Endodermal cell (in vitro differentiated cells): ENCODE data around the gene BPTF. TPM values are rescaled to one million over a fixed set of nuclear protein-coding genes. Genes with fewer than 3 reads are reported as not detected.

Experiments
- DNase-seq: peaks from one replicate; pipeline ENCODE4 v3.0.0-alpha.2; 2017
- H3K27ac ChIP-seq: 2 replicates; pipeline ENCODE4 v1.5.1; 2013; ENCODE audit warnings: mild to moderate bottlenecking, low read depth, low read length, moderate library complexity
- H3K27me3 ChIP-seq: 2 replicates; pipeline ENCODE4 v1.6.1; 2013; ENCODE audit warnings: mild to moderate bottlenecking, low read length, moderate library complexity; ENCODE audit not compliant: insufficient read depth, control insufficient read depth, poor library complexity, severe bottlenecking
- H3K36me3 ChIP-seq: 2 replicates; pipeline ENCODE4 v1.7.0; 2013; ENCODE audit warnings: mild to moderate bottlenecking, low read length, moderate library complexity; ENCODE audit not compliant: control insufficient read depth, insufficient read depth
- H3K4me1 ChIP-seq: one replicate; pipeline ENCODE4 v1.7.0; 2013; ENCODE audit warnings: low read length; ENCODE audit not compliant: control insufficient read depth, insufficient read depth
- H3K4me3 ChIP-seq: 2 replicates; pipeline ENCODE4 v1.5.1; 2013; ENCODE audit warnings: mild to moderate bottlenecking, low read length, moderate library complexity
- H3K9ac ChIP-seq: 2 replicates; pipeline ENCODE4 v1.6.1; 2013; ENCODE audit warnings: mild to moderate bottlenecking, low read length, moderate library complexity; ENCODE audit not compliant: poor library complexity, severe bottlenecking; ENCODE audit errors: extremely low read depth
- H3K9me3 ChIP-seq: 2 replicates; pipeline ENCODE4 v1.6.1; 2013; ENCODE audit warnings: mild to moderate bottlenecking, low read length, moderate library complexity; ENCODE audit not compliant: control insufficient read depth
- H3K27ac Mint-ChIP-seq: 2 replicates; pipeline ENCODE4 v1.8.0; 2020; ENCODE audit warnings: mixed read lengths
- H3K27me3 Mint-ChIP-seq: 2 replicates; pipeline ENCODE4 v1.8.0; 2021; ENCODE audit warnings: mild to moderate bottlenecking, mixed read lengths; ENCODE audit not compliant: insufficient read depth
- H3K36me3 Mint-ChIP-seq: 2 replicates; pipeline ENCODE4 v1.8.0; 2020; ENCODE audit warnings: low read depth, mixed read lengths
- H3K4me1 Mint-ChIP-seq: 2 replicates; pipeline ENCODE4 v1.8.0; 2020; ENCODE audit warnings: mixed read lengths
- H3K4me3 Mint-ChIP-seq: 2 replicates; pipeline ENCODE4 v1.8.0; 2020; ENCODE audit warnings: mild to moderate bottlenecking, moderate library complexity, mixed read lengths
- H3K9me3 Mint-ChIP-seq: 2 replicates; pipeline ENCODE4 v1.8.0; 2020; ENCODE audit warnings: mild to moderate bottlenecking, mixed read lengths
- WGBS, 2 experiments: methylation state at CpG; one replicate each; pipeline versions ENCODE4 v1.1.5 to v1.1.7; 2013; ENCODE audit warnings: missing lambda C conversion rate in 2 of 2, mixed read lengths in 1 of 2; ENCODE audit not compliant: insufficient coverage in 1 of 2, insufficient read length in 1 of 2; 5-methylcytosine and 5-hydroxymethylcytosine counted together
- total RNA-seq, 2 donors: library from RNA; stranded (reverse); fragmentation: NEBNext Ultra II Directional in 1 of 2; extraction: Animal tissue kit (Norgen Biotek cat#: 25700) in 1 of 2; gene quantifications; 2 replicates in 1 of 2; 3 replicates in 1 of 2; pipeline ENCODE4 v1.2.1, GENCODE V29; 2021
- TF ChIP-seq, protein P1 (sequence below): fragments of 200-600 bp; sonication (generic); conservative IDR thresholded peaks from 2 replicates; pipeline ENCODE4 v1.5.0; 2021; ENCODE audit warnings: antibody characterized with exemption, mild to moderate bottlenecking

BPTF gene
- total RNA-seq, 2 donors from 2014 or later = 184 to 198 TPM

DNA sequence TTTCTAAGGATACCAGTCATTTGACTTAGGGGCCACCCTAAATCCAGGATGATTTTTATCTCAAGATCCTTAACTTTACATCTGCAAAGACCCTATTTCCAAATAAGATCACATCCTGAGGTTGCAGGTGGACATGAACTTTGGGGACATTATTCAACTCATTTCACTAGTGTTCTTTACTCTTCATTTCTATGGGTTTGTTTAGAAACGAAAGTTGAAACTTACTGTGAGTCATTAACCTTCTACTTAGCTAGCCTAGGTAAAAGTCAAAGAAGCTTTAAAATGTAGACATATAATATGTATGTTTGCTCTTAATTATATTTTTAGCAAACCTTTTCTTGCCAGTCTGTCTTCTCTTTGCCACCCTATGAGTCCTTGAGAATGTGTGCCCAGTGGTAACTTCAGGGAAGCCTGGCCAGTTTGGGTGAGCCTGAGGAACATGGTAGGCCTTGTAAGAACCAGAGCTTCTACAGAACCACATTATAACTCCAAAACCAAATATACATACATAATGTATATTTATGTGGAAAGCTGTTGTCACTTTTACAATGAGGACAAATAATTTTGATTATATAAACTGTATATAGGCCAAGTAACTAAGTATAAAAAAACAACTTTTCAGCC lies 38.4 kb downstream of the BPTF start:
- Histone ChIP-seq H3K9ac (no peak overlapping the region), H3K4me1 (no peaks in the 10 kb centered on the region), H3K36me3 (peaks cover 40% of the 10 kb centered on the region), H3K27me3 (no peaks in the 10 kb centered on the region), H3K27ac (no peak overlapping the region), H3K4me3 (no peak overlapping the region), H3K9me3 (no peaks in the 10 kb centered on the region)
- Mint-ChIP-seq H3K27ac (no peak overlapping the region), H3K4me1 (no peaks in the 10 kb centered on the region), H3K4me3 (no peak overlapping the region), H3K9me3 (no peaks in the 10 kb centered on the region), H3K36me3 (peaks cover 32% of the 10 kb centered on the region), H3K27me3 (no peaks in the 10 kb centered on the region)
- no peak for DNase-seq
- WGBS, 2 experiments = no CpG with 5 or more reads among the region's 1 CpG
- TF ChIP-seq, protein P1, sequence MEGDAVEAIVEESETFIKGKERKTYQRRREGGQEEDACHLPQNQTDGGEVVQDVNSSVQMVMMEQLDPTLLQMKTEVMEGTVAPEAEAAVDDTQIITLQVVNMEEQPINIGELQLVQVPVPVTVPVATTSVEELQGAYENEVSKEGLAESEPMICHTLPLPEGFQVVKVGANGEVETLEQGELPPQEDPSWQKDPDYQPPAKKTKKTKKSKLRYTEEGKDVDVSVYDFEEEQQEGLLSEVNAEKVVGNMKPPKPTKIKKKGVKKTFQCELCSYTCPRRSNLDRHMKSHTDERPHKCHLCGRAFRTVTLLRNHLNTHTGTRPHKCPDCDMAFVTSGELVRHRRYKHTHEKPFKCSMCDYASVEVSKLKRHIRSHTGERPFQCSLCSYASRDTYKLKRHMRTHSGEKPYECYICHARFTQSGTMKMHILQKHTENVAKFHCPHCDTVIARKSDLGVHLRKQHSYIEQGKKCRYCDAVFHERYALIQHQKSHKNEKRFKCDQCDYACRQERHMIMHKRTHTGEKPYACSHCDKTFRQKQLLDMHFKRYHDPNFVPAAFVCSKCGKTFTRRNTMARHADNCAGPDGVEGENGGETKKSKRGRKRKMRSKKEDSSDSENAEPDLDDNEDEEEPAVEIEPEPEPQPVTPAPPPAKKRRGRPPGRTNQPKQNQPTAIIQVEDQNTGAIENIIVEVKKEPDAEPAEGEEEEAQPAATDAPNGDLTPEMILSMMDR = no peak

DNA sequence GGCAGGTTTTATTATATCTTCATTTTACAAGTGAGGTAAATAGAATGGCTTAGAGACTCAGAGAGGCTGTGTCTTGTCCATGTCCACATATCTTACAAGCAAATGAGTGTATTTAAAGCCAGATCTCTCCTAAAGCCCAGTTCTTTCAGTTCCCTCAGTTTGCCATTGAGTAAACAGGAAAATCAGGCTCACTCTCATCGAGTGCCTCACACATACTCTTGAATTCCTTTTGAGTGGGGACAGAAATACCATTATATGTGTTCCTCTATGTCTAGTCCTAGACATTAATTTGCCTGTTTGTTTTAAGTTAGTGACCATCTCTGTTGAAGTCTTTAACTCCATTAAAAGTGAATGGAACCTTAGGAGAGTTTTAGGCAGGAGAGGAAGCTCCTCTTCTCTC lies 40.1 kb downstream of the BPTF start:
- no peaks in the 10 kb centered on the region for H3K9me3 Mint-ChIP-seq
- DNase-seq = no peak
- H3K36me3 ChIP-seq = peaks cover 52% of the 10 kb centered on the region
- no peaks in the 10 kb centered on the region for H3K27me3 Mint-ChIP-seq
- 95% methylated on average over 1 of the region's 1 CpG; no CpG with 5 or more reads in 1 of the 2 experiments for WGBS, 2 experiments
- TF ChIP-seq, protein P1 = no peak
- H3K4me1 Mint-ChIP-seq = no peaks in the 10 kb centered on the region
- H3K27ac Mint-ChIP-seq = no peak overlapping the region
- H3K9ac ChIP-seq = no peak overlapping the region
- H3K9me3 ChIP-seq = no peaks in the 10 kb centered on the region
- no peaks in the 10 kb centered on the region for H3K4me1 ChIP-seq
- no peak overlapping the region for H3K4me3 Mint-ChIP-seq
- H3K27me3 ChIP-seq = no peaks in the 10 kb centered on the region
- no peak overlapping the region for H3K27ac ChIP-seq
- peaks cover 37% of the 10 kb centered on the region for H3K36me3 Mint-ChIP-seq
- H3K4me3 ChIP-seq = no peak overlapping the region

DNA sequence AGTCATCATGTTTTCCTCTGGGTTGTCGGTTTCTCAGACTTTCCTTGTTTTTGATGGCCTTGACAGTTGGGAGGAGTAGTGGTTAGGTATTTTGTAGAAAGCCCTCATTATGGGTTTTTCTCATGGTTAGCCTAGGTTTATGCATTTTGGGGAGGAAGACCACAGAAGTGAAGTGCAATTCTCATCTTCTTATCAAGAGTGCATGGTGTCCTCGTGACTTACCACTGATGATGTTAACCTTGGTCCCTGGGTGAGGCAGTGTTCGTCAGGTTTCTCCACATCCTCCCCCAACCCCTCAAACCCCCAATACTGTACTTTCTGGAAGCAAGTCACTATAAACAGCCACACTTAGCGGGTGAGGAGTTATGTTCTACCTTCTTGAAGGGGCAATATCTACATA lies 42.3 kb downstream of the BPTF start:
- Histone ChIP-seq H3K4me1 (no peaks in the 10 kb centered on the region), H3K9me3 (no peaks in the 10 kb centered on the region), H3K36me3 (peaks cover 38% of the 10 kb centered on the region), H3K9ac (no peak overlapping the region), H3K27ac (no peak overlapping the region), H3K27me3 (no peaks in the 10 kb centered on the region), H3K4me3 (no peak overlapping the region)
- Mint-ChIP-seq H3K36me3 (peaks cover 32% of the 10 kb centered on the region), H3K27me3 (no peaks in the 10 kb centered on the region), H3K27ac (no peak overlapping the region), H3K4me1 (no peaks in the 10 kb centered on the region), H3K9me3 (no peaks in the 10 kb centered on the region), H3K4me3 (no peak overlapping the region)
- TF ChIP-seq, protein P1 = no peak
- 90 to 100% methylated on average over 1 to 4 of the region's 4 CpGs for WGBS, 2 experiments
- no peak for DNase-seq
